Loucy (cell line): ENCODE results near the gene LENG8.

Experiments
- H2AFZ ChIP-seq: fragments of 200-600 bp; sonication (generic); 2 replicates; pipeline ENCODE4 v1.6.0; 2016; ENCODE audit warnings: antibody characterized with exemption, mild to moderate bottlenecking, low read length, moderate library complexity
- H3F3A ChIP-seq: fragments of 200-600 bp; 2 replicates; pipeline ENCODE4 v1.6.0; 2016; ENCODE audit warnings: antibody characterized with exemption, low read depth, mild to moderate bottlenecking
- H3K27me3 ChIP-seq: fragments of 200-600 bp; sonication (generic); 2 replicates; pipeline ENCODE4 v1.6.1; 2014; ENCODE audit warnings: low read length, mild to moderate bottlenecking; ENCODE audit not compliant: insufficient read depth, poor library complexity, severe bottlenecking
- H3K36me3 ChIP-seq: fragments of 200-600 bp; sonication (generic); 2 replicates; pipeline ENCODE4 v1.6.1; 2016; ENCODE audit warnings: low read length; ENCODE audit not compliant: insufficient read depth
- H3K4me1 ChIP-seq: fragments of 200-600 bp; sonication (generic); 2 replicates; pipeline ENCODE4 v1.5.1; 2014; ENCODE audit warnings: low read length, mild to moderate bottlenecking; ENCODE audit not compliant: insufficient read depth, poor library complexity, severe bottlenecking
- H3K4me2 ChIP-seq: fragments of 200-600 bp; sonication (generic); 2 replicates; pipeline ENCODE4 v1.6.0; 2014; ENCODE audit warnings: antibody characterized with exemption, low read length, low read depth, mild to moderate bottlenecking; ENCODE audit not compliant: poor library complexity, severe bottlenecking
- H3K4me3 ChIP-seq: fragments of 200-600 bp; sonication (generic); 2 replicates; pipeline ENCODE4 v1.5.1; 2014; ENCODE audit warnings: low read length, mild to moderate bottlenecking, mixed read lengths; ENCODE audit not compliant: poor library complexity, severe bottlenecking
- H3K79me2 ChIP-seq: fragments of 200-600 bp; sonication (generic); 2 replicates; pipeline ENCODE4 v1.6.1; 2014; ENCODE audit warnings: low read length; ENCODE audit not compliant: insufficient read depth
- H3K9ac ChIP-seq: fragments of 200-600 bp; sonication (generic); 2 replicates; pipeline ENCODE4 v1.6.0; 2014; ENCODE audit warnings: mild to moderate bottlenecking, low read depth, low read length, moderate library complexity; ENCODE audit not compliant: poor library complexity, severe bottlenecking
- H3K9me2 ChIP-seq: fragments of 200-600 bp; sonication (generic); replicated peaks from 2 replicates; pipeline ENCODE4 v1.6.1; 2016; ENCODE audit warnings: low read depth, low read length, mixed read lengths
- H3K9me3 ChIP-seq: fragments of 200-600 bp; sonication (generic); 2 replicates; pipeline ENCODE4 v1.6.1; 2014; ENCODE audit warnings: mild to moderate bottlenecking, antibody characterized with exemption, low read length, low read depth; ENCODE audit not compliant: insufficient read depth
- H4K20me1 ChIP-seq: fragments of 200-600 bp; sonication (generic); 2 replicates; pipeline ENCODE4 v1.6.0; 2014; ENCODE audit warnings: antibody characterized with exemption, low read length, mild to moderate bottlenecking; ENCODE audit not compliant: insufficient read depth, poor library complexity, severe bottlenecking
- EZH2phosphoT487 ChIP-seq: fragments of 200-600 bp; IDR thresholded peaks from 2 replicates; pipeline ENCODE4 v1.6.1; 2018; ENCODE audit warnings: antibody characterized with exemption, mild to moderate bottlenecking, moderate library complexity, borderline replicate concordance
- TF ChIP-seq, protein P1 (sequence below): fragments of 200-600 bp; sonication (generic); conservative IDR thresholded peaks from 2 replicates; pipeline ENCODE4 v1.5.1; 2014; ENCODE audit warnings: mild to moderate bottlenecking, antibody characterized with exemption, low read length

LENG8 gene

DNA sequence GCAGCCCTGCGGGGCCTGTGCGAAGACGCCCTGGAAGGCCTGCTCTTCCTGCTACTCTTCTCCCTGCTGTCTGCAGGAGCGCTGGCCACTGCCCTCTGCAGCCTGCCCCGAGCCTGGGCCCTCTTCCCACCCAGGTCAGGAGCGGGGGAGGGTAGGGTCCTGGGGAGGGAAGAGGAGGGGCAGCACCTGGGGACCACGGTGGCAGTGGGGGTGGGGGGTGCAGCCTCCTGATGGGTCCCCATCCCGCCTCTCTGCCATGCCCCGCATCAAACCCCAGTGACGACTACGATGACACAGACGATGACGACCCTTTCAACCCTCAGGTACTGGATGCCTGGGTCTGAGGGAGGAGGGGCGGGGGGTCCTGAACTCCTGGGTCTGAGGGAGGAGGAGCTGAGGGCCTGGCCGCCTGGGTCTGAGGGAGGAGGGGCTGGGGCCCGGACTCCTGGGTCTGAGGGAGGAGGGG, 13.4 kb upstream of the LENG8 start:
- no peaks in the 10 kb centered on the region for H3K36me3 ChIP-seq
- no peak overlapping the region for H2AFZ ChIP-seq
- no peak overlapping the region for H3K9ac ChIP-seq
- TF ChIP-seq EZH2phosphoT487: no peak
- TF ChIP-seq, protein P1, sequence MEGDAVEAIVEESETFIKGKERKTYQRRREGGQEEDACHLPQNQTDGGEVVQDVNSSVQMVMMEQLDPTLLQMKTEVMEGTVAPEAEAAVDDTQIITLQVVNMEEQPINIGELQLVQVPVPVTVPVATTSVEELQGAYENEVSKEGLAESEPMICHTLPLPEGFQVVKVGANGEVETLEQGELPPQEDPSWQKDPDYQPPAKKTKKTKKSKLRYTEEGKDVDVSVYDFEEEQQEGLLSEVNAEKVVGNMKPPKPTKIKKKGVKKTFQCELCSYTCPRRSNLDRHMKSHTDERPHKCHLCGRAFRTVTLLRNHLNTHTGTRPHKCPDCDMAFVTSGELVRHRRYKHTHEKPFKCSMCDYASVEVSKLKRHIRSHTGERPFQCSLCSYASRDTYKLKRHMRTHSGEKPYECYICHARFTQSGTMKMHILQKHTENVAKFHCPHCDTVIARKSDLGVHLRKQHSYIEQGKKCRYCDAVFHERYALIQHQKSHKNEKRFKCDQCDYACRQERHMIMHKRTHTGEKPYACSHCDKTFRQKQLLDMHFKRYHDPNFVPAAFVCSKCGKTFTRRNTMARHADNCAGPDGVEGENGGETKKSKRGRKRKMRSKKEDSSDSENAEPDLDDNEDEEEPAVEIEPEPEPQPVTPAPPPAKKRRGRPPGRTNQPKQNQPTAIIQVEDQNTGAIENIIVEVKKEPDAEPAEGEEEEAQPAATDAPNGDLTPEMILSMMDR: no peak
- no peak overlapping the region for H3K4me3 ChIP-seq
- H4K20me1 ChIP-seq: no peaks in the 10 kb centered on the region
- H3K79me2 ChIP-seq: no peaks in the 10 kb centered on the region
- no peaks in the 10 kb centered on the region for H3K9me3 ChIP-seq
- no peaks in the 10 kb centered on the region for H3K27me3 ChIP-seq
- no peak overlapping the region for H3K4me2 ChIP-seq
- H3K9me2 ChIP-seq: no peaks in the 10 kb centered on the region
- H3F3A ChIP-seq: no peaks in the 10 kb centered on the region
- no peaks in the 10 kb centered on the region for H3K4me1 ChIP-seq

DNA sequence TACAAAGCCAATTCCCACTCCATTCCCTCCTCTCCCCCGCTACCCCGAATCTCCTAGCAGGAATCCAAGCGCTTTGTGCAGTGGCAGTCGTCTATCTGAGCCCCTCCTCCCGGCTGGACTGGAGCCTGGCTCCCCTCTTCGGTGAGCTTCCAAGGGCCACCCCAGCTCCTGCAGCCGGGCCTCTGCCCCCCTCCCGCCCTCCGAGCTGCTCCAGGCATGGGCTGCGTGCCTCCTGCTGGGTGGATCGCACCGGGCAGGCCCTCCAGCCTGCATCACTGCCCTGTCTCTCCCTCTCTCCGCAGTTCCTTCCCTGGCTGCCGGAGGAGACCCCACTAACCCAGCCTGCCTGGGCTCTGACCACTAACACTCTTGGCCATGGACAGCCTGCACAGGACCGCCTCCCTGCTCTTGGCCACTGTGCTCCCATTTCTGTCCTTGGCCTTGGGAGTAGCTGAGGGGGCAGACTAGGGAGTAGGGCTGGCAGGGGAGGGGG, 12.9 kb upstream of the LENG8 start:
- Histone ChIP-seq H3K9me3 (no peaks in the 10 kb centered on the region), H3K4me3 (no peak overlapping the region), H3K9ac (no peak overlapping the region), H3K79me2 (no peaks in the 10 kb centered on the region), H3K36me3 (no peaks in the 10 kb centered on the region), H4K20me1 (no peaks in the 10 kb centered on the region), H3K4me2 (no peak overlapping the region), H3K9me2 (no peaks in the 10 kb centered on the region), H3K27me3 (no peaks in the 10 kb centered on the region), H3K4me1 (no peaks in the 10 kb centered on the region), H2AFZ (no peak overlapping the region), H3F3A (no peaks in the 10 kb centered on the region)
- TF ChIP-seq, protein P1: no peak
- no peak for TF ChIP-seq EZH2phosphoT487

DNA sequence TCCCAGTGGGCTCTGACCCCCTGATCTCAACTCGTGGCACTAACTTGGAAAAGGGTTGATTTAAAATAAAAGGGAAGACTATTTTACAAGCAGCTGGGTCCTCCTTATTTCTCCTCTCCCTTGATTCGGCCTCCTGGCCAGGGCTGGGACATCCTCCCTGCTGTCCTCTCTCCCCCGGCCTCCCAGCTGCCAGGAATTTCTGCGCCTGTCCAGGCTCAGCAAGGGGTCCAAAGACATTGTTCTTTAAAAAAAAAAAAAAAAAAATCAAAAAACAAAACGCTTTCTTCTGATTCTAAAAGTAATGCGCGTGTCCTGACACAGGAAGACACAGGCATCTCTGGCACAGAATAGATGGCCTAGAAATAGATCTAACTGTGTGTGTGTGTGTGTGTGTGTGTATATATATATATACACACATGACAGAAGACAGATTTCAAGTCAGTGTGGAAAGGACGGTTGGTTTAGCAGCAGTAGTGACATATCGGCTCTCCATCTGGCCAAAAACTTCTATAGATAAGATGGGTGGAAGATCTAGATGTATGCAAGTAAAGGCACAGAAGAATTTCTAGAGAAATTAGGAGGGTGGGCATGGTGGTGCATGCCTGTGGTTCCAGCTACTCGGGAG, 12.3 kb upstream of the LENG8 start:
- H2AFZ ChIP-seq: no peak overlapping the region
- H3K9me2 ChIP-seq: no peaks in the 10 kb centered on the region
- H3K9me3 ChIP-seq: no peaks in the 10 kb centered on the region
- no peak overlapping the region for H3K9ac ChIP-seq
- H3F3A ChIP-seq: no peaks in the 10 kb centered on the region
- H3K79me2 ChIP-seq: no peaks in the 10 kb centered on the region
- no peak overlapping the region for H3K4me3 ChIP-seq
- H4K20me1 ChIP-seq: no peaks in the 10 kb centered on the region
- H3K4me1 ChIP-seq: no peaks in the 10 kb centered on the region
- TF ChIP-seq, protein P1: no peak
- no peak for TF ChIP-seq EZH2phosphoT487
- H3K4me2 ChIP-seq: no peak overlapping the region
- H3K36me3 ChIP-seq: no peaks in the 10 kb centered on the region
- no peaks in the 10 kb centered on the region for H3K27me3 ChIP-seq
